Astrocyte of the cerebellum (primary cell): ENCODE measurements around the gene LCORL.

ENCODE experiments used
- DNase-seq: peaks from one replicate; pipeline ENCODE4 v3.0.0-alpha.2; 2011; ENCODE audit warnings: low read depth
- H3K4me3 ChIP-seq: 2 replicates; pipeline ENCODE4 v1.5.1; 2011; ENCODE audit warnings: mild to moderate bottlenecking, low read depth, low read length, moderate library complexity
- CTCF ChIP-seq: IDR thresholded peaks from 2 replicates; pipeline ENCODE4 v1.5.1; 2012; ENCODE audit warnings: low read length, low read depth, moderate library complexity, mild to moderate bottlenecking; ENCODE audit errors: missing control alignments
- in situ Hi-C: cut with HindIII; loops from 2 replicates; pipeline ENCODE4 v1.10.0; 2017; ENCODE audit warnings: low sequenced_read_pairs

LCORL gene

GRCh38 chr4:17816142-17816541 is 205.4 kb downstream of the LCORL start:
- no peak overlapping the region for H3K4me3 ChIP-seq
- TF ChIP-seq CTCF: no peak
- DNase-seq: no peak
- in situ Hi-C loops: no loop called here

GRCh38 chr4:17814140-17814539 is 207.4 kb downstream of the LCORL start:
- TF ChIP-seq CTCF: no peak
- DNase-seq: no peak
- peak overlapping the region; percentile 2 for H3K4me3 ChIP-seq
- in situ Hi-C loops: no loop called here

- TF ChIP-seq CTCF: no peak
- no peak for DNase-seq
- in situ Hi-C loops: no loop called here
- H3K4me3 ChIP-seq: peak overlapping the region; percentile 13
Measured at GRCh38 chr4:17812801-17813200, 208.8 kb downstream of the LCORL start.

- peak overlapping the region; percentile 88 for H3K4me3 ChIP-seq
- TF ChIP-seq CTCF: no peak
- DNase-seq: no peak
- in situ Hi-C loops: no loop called here
Measured at GRCh38 chr4:17812125-17812524, 209.4 kb downstream of the LCORL start.

- in situ Hi-C loops: no loop called here
- TF ChIP-seq CTCF: no peak
- DNase-seq: no peak
- H3K4me3 ChIP-seq: peak overlapping the region; percentile 88
Measured at GRCh38 chr4:17811078-17811603, 210.4 kb downstream of the LCORL start.

GRCh38 chr4:17810260-17811077 is 211.1 kb downstream of the LCORL start, which contains the start of the genes DCAF16 and NCAPG:
DCAF16 (minus strand) TSS chr4:17810757; CDS start chr4:17804141, 6,616 bp downstream.
NCAPG (plus strand) TSS chr4:17810979; CDS start chr4:17811078, 99 bp downstream.
- in situ Hi-C loops: no loop called here
- no peak for TF ChIP-seq CTCF

More at GRCh38 chr4:17810260-17811077, 211.1 kb downstream of the LCORL start, which contains the start of the genes DCAF16 and NCAPG:
- H3K4me3 ChIP-seq: peak within 1 kb of the TSS; percentile 88
- peak; percentile 99 for DNase-seq
